ENCODE data around the gene UGT1A3.

- TF ChIP-seq CTCF (IDR thresholded peaks at IDR 0.05) (no peak), POLR2A (IDR thresholded peaks at IDR 0.05) (no peak)
These were observed 89.3 kb downstream of the UGT1A3 start for GRCh38 chr2:233817995-233818638.
